ENCODE results near the gene TMEM125. TPM values are rescaled to one million over a fixed set of nuclear protein-coding genes. Genes with fewer than 3 reads are reported as not detected.

Gene TMEM125
- total and polyA plus RNA-seq, 2 experiments from 2014 or later = 28.7 to 43.1 TPM

- Histone ChIP-seq H3K4me1 (ENCODE audit: insufficient read depth) (peaks cover 27% of the 10 kb centered on the region), H2AFZ (no peak overlapping the region), H3K27me3 (no peaks in the 10 kb centered on the region), H3K27ac (peak overlapping the region; percentile 7), H3K4me2 (no peak overlapping the region), H3K4me3 (no peak overlapping the region), H3K9me2 (replicated peaks; ENCODE audit: insufficient read depth) (no peaks in the 10 kb centered on the region), H3K9me3 (ENCODE audit: low read depth) (no peaks in the 10 kb centered on the region), H3K36me3 (replicated peaks; ENCODE audit: insufficient read depth, low read depth) (no peaks in the 10 kb centered on the region), H3K79me2 (peaks cover 5% of the 10 kb centered on the region), H4K20me1 (ENCODE audit: insufficient read depth, poor library complexity, severe bottlenecking) (no peaks in the 10 kb centered on the region)
- WGBS (ENCODE audit: low lambda C conversion rate, missing lambda C conversion rate) = 65% methylated on average over 11 of the region's 11 CpGs
- DNase-seq (ENCODE audit: low spot score) = no peak
- TF ChIP-seq EZH2phosphoT487 (IDR thresholded peaks at IDR 0.05; ENCODE audit: low read depth, severe bottlenecking, unreplicated experiment) (no peak), CTCF (IDR thresholded peaks at IDR 0.05; ENCODE audit: poor library complexity) (no peak), EZH2 (IDR thresholded peaks at IDR 0.05; ENCODE audit: borderline replicate concordance) (no peak)
Observed at GRCh38 chr1:43274125-43274803, 4.5 kb downstream of the TMEM125 start.

- H3K79me2 ChIP-seq = peaks cover 5% of the 10 kb centered on the region
- TF ChIP-seq EZH2phosphoT487 (IDR thresholded peaks at IDR 0.05; ENCODE audit: low read depth, severe bottlenecking, unreplicated experiment) = no peak
- no peak for TF ChIP-seq CTCF (IDR thresholded peaks at IDR 0.05; ENCODE audit: poor library complexity)
- TF ChIP-seq EZH2 (IDR thresholded peaks at IDR 0.05; ENCODE audit: borderline replicate concordance) = no peak
- no peak overlapping the region for H3K27ac ChIP-seq
- 97% methylated on average over 8 of the region's 8 CpGs for WGBS (ENCODE audit: low lambda C conversion rate, missing lambda C conversion rate)
- H3K27me3 ChIP-seq = no peaks in the 10 kb centered on the region
- no peak for DNase-seq (ENCODE audit: low spot score)
- no peak overlapping the region for H3K4me2 ChIP-seq
- no peaks in the 10 kb centered on the region for H3K36me3 ChIP-seq (replicated peaks; ENCODE audit: insufficient read depth, low read depth)
- no peak overlapping the region for H3K4me3 ChIP-seq
- no peaks in the 10 kb centered on the region for H4K20me1 ChIP-seq (ENCODE audit: insufficient read depth, poor library complexity, severe bottlenecking)
- no peaks in the 10 kb centered on the region for H3K9me2 ChIP-seq (replicated peaks; ENCODE audit: insufficient read depth)
- no peak overlapping the region for H2AFZ ChIP-seq
- peaks cover 26% of the 10 kb centered on the region for H3K4me1 ChIP-seq (ENCODE audit: insufficient read depth)
- no peaks in the 10 kb centered on the region for H3K9me3 ChIP-seq (ENCODE audit: low read depth)
Observed at GRCh38 chr1:43274804-43275180, 5.0 kb downstream of the TMEM125 start.

GRCh38 chr1:43275826-43276620 lies 6.2 kb downstream of the TMEM125 start:
- Histone ChIP-seq H3K27ac (peak overlapping the region; percentile 75), H2AFZ (no peak overlapping the region), H3K9me2 (replicated peaks; ENCODE audit: insufficient read depth) (no peaks in the 10 kb centered on the region), H3K4me2 (peak overlapping the region; percentile 29), H3K4me3 (no peak overlapping the region), H4K20me1 (ENCODE audit: insufficient read depth, poor library complexity, severe bottlenecking) (no peaks in the 10 kb centered on the region), H3K79me2 (peaks cover 5% of the 10 kb centered on the region), H3K4me1 (ENCODE audit: insufficient read depth) (peaks cover 22% of the 10 kb centered on the region), H3K9me3 (ENCODE audit: low read depth) (no peaks in the 10 kb centered on the region), H3K36me3 (replicated peaks; ENCODE audit: insufficient read depth, low read depth) (no peaks in the 10 kb centered on the region), H3K27me3 (no peaks in the 10 kb centered on the region)
- TF ChIP-seq CTCF (IDR thresholded peaks at IDR 0.05; ENCODE audit: poor library complexity) (no peak), EZH2phosphoT487 (IDR thresholded peaks at IDR 0.05; ENCODE audit: low read depth, severe bottlenecking, unreplicated experiment) (no peak), EZH2 (IDR thresholded peaks at IDR 0.05; ENCODE audit: borderline replicate concordance) (no peak)
- no peak for DNase-seq (ENCODE audit: low spot score)
- 77% methylated on average over 12 of the region's 12 CpGs for WGBS (ENCODE audit: low lambda C conversion rate, missing lambda C conversion rate)

Data from hepatocyte (in vitro differentiated cells).